ENCODE results near the gene CHD9.

- TF ChIP-seq RARB (CRISPR knock-in tag; IDR thresholded peaks at IDR 0.05) = no peak
- no peak for TF ChIP-seq ZNF70 (CRISPR knock-in tag; IDR thresholded peaks at IDR 0.05)
- no peak for TF ChIP-seq POU6F1 (CRISPR knock-in tag; IDR thresholded peaks at IDR 0.05; ENCODE audit: borderline replicate concordance, low read depth)
- no peak for TF ChIP-seq ISL1 (CRISPR knock-in tag; IDR thresholded peaks at IDR 0.05)
- no peak for TF ChIP-seq PATZ1 (CRISPR knock-in tag; IDR thresholded peaks at IDR 0.05; ENCODE audit: borderline replicate concordance)
Measured at GRCh38 chr16:53090591-53091411, 36.0 kb downstream of the CHD9 start.

All from SK-N-SH treated with all-trans-retinoic acid at 6 μM for 48 hours (cell line).